Large intestine (tissue), 3 donors: ENCODE measurements around the gene SPOUT1. TPM values are rescaled to one million over a fixed set of nuclear protein-coding genes. Genes with fewer than 3 reads are reported as not detected.
"Not testable (repeated sequence)": the region's sequence is repeated elsewhere in the genome, so short reads cannot be mapped to it uniquely, and the experiment has no call there.

Experiments
- DNase-seq, 2 donors: peaks; one replicate each; pipeline versions ENCODE4 v3.0.0 to v3.0.0-alpha.2; 2013
- H3K27ac ChIP-seq: one replicate; pipeline ENCODE4 v1.5.1; 2013; ENCODE audit warnings: low read length
- H3K27me3 ChIP-seq: 2 replicates; pipeline ENCODE4 v1.6.1; 2013; ENCODE audit warnings: low read length; ENCODE audit not compliant: control insufficient read depth, insufficient read depth
- H3K36me3 ChIP-seq: 2 replicates; pipeline ENCODE4 v1.6.1; 2013; ENCODE audit warnings: low read length; ENCODE audit not compliant: control insufficient read depth, insufficient read depth
- H3K4me1 ChIP-seq: one replicate; pipeline ENCODE4 v1.6.1; 2013; ENCODE audit warnings: low read length; ENCODE audit not compliant: control insufficient read depth, insufficient read depth
- H3K4me3 ChIP-seq: one replicate; pipeline ENCODE4 v1.5.1; 2013; ENCODE audit warnings: low read length
- H3K9me3 ChIP-seq: one replicate; pipeline ENCODE4 v1.6.1; 2013; ENCODE audit warnings: mild to moderate bottlenecking, low read depth, low read length, moderate library complexity; ENCODE audit not compliant: control insufficient read depth
- WGBS: methylation state at CpG from one replicate; pipeline ENCODE4 v1.1.5; 2013; ENCODE audit warnings: low lambda C conversion rate; ENCODE audit not compliant: insufficient coverage; 5-methylcytosine and 5-hydroxymethylcytosine counted together
- polyA plus RNA-seq: library from polyadenylated mRNA; unstranded; fragments of 120-200 nt; gene quantifications from one replicate; pipeline ENCODE4 v1.2.1, GENCODE V29; 2013

The SPOUT1 gene
- polyA plus RNA-seq, 1 donor: 36.2 TPM

DNA sequence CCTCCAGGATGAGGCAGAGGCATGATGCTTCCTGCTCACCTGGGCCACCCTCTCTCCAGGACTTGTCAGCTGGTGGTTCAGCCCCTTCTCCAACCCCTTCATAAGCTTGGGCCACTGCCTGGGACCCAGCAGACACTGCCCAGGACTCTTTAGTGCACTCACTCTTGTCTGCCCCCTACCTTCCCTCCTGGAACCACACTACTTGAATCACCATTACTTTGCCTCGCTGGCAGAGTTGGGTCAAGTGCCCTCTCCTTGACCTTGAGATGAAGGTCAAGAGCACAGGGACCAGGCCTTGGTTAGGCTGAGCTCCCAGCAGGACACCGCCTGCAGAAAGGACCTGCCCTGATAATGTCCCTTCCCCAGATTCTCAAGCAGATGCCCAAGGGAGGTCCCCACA, 19.8 kb downstream of the SPOUT1 start:
- H3K4me1 ChIP-seq: no peaks in the 10 kb centered on the region
- no peaks in the 10 kb centered on the region for H3K27me3 ChIP-seq
- H3K36me3 ChIP-seq: peaks cover 39% of the 10 kb centered on the region
- no peak for DNase-seq
- H3K4me3 ChIP-seq: no peak overlapping the region
- H3K9me3 ChIP-seq: no peaks in the 10 kb centered on the region
- H3K27ac ChIP-seq: no peak overlapping the region
- no CpG with 5 or more reads among the region's 2 CpGs for WGBS

DNA sequence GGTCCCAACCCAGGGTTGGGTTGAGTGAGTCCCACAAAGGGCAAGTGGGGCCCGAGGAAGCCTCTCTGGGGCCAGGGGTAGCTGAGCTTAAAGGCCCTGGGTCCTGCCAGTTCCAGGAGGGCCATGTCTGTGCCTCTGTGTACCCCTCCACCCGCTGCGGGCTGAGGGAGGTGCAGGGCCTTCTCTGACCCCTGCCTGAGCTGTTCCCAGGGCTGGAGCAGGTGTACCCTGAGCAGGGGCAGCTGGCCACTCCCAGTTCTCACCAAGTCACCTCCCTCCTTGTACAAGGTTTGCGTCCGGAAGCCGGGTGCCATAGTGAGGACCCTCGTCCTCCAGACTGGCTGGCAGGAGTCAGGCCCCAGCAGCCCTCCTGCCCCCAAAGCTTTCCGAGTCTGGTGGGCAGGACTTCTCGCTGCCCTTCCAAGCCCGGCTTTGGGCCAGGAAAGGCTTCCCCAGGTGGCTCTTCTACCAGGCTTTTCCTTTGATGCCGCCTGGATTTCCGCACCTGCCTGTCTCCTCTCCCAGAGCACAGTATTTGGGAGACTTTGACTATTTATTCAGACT, 20.5 kb downstream of the SPOUT1 start:
- no CpG with 5 or more reads among the region's 12 CpGs for WGBS
- Histone ChIP-seq H3K27me3 (no peaks in the 10 kb centered on the region), H3K9me3 (no peaks in the 10 kb centered on the region), H3K27ac (no peak overlapping the region), H3K4me3 (no peak overlapping the region), H3K4me1 (no peaks in the 10 kb centered on the region), H3K36me3 (peaks cover 41% of the 10 kb centered on the region)
- no peak for DNase-seq

DNA sequence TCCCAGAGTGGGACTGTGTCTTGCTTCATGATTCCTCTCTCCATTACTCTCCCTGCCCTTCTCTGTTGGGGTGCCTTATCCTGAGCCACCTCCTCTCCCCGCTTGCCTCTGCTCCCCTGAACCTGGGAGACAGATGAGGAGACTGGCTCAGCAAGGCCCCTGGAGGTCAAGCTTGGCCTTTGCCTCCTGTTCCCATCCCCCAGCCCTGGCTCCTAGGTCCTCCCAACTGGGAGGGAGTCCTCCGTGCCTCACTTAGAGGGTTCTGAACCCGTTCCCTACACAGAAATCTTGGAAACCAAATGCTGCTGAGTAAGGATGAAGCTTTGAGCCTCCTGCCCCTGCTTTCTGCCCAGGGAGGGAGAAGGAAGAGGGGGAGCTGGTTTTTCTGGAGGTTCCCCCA, 21.1 kb downstream of the SPOUT1 start:
- H3K4me1 ChIP-seq: no peaks in the 10 kb centered on the region
- H3K4me3 ChIP-seq: no peak overlapping the region
- peaks cover 47% of the 10 kb centered on the region for H3K36me3 ChIP-seq
- H3K27me3 ChIP-seq: no peaks in the 10 kb centered on the region
- no peaks in the 10 kb centered on the region for H3K9me3 ChIP-seq
- no peak for DNase-seq
- H3K27ac ChIP-seq: no peak overlapping the region
- no CpG with 5 or more reads among the region's 3 CpGs for WGBS

DNA sequence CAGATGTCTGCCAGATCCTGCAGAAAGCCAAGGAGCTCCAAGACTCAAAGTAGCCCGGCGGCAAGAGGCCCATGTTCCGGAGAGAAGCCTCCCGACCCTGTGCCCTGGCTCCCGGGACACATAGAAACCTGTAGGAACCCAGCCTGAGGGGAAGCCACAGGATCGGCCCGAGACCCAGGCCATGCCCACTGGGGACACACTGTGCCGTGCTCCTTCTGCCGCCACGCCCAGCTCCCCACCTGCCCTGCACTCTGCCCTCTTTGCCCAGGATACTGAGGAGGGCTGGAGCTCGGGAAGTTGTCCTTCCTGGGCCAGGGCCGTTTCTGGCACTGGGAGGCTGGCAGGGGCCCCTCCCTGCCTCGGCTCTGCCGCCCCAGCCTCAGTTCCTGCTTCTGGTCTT, 21.8 kb downstream of the SPOUT1 start:
- Histone ChIP-seq H3K36me3 (peaks cover 54% of the 10 kb centered on the region), H3K9me3 (no peaks in the 10 kb centered on the region)
- WGBS: no CpG with 5 or more reads among the region's 14 CpGs

GRCh38 chr9:128805661-128806060, 23.9 kb downstream of the SPOUT1 start:
- Histone ChIP-seq H3K9me3 (no peaks in the 10 kb centered on the region), H3K27ac (no peak overlapping the region), H3K4me3 (no peak overlapping the region), H3K36me3 (peaks cover 63% of the 10 kb centered on the region), H3K4me1 (no peaks in the 10 kb centered on the region), H3K27me3 (no peaks in the 10 kb centered on the region)
- WGBS: no CpG with 5 or more reads among the region's 14 CpGs
- no peak for DNase-seq

More for the DNA sequence above, 21.8 kb downstream of the SPOUT1 start:
- Histone ChIP-seq H3K4me1 (no peaks in the 10 kb centered on the region), H3K4me3 (no peak overlapping the region), H3K27ac (no peak overlapping the region), H3K27me3 (no peaks in the 10 kb centered on the region)
- DNase-seq: no peak

- H3K36me3 ChIP-seq: peaks cover 75% of the 10 kb centered on the region
Observed at GRCh38 chr9:128802482-128802881, 27.1 kb downstream of the SPOUT1 start.

DNA sequence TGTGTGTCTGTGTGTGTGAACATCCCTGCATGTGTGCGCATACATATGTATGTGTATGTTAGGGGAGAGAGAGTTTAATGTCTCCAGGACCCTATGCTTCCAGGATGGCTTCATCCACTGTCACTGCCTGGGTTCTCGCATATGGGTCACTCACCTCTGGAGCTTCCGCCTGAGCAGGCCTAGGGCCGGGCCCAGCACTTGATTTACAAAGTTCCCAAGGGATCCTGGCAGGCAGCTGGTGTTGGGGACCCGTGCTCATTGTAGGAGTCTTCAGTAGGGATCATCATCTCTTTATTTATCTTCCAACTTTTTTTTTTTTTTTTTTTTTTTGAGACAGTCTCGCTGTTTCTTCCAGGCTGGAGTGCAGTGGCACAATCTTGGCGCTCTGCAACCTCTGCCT, 29.5 kb downstream of the SPOUT1 start:
- Histone ChIP-seq H3K4me1 (no peaks in the 10 kb centered on the region), H3K27me3 (no peaks in the 10 kb centered on the region), H3K27ac (no peak overlapping the region), H3K4me3 (no peak overlapping the region), H3K9me3 (no peaks in the 10 kb centered on the region), H3K36me3 (peaks cover 66% of the 10 kb centered on the region)
- no CpG with 5 or more reads among the region's 7 CpGs for WGBS
- DNase-seq: no peak

More at GRCh38 chr9:128802482-128802881, 27.1 kb downstream of the SPOUT1 start:
- Histone ChIP-seq H3K9me3 (no peaks in the 10 kb centered on the region), H3K4me3 (no peak overlapping the region), H3K27me3 (no peaks in the 10 kb centered on the region), H3K4me1 (no peaks in the 10 kb centered on the region), H3K27ac (no peak overlapping the region)
- WGBS: 100% methylated on average over 1 of the region's 4 CpGs
- DNase-seq: no peak

DNA sequence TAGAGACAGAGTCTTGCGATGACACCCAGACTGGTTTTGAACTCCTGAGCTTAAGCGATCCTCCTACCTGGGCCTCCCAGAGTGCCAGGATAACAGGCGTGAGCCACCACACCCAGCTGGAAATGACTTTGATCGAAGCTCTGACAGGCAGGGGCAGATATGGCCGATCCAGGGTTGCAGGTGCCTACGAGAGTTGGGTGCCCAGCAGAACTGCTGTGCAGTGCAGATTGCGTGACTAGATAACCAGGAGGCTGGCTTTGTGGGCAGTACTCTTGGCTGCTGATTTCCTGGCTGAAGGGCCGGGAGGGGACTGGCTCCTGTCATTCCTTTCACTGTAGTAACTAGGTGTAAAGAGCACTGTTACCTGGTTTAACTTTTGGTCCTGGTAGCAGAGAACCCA, 30.7 kb downstream of the SPOUT1 start:
- H3K4me1 ChIP-seq: no peaks in the 10 kb centered on the region
- no peak overlapping the region for H3K27ac ChIP-seq
- H3K36me3 ChIP-seq: peaks cover 65% of the 10 kb centered on the region
- H3K4me3 ChIP-seq: no peak overlapping the region
- no peaks in the 10 kb centered on the region for H3K9me3 ChIP-seq
- no CpG with 5 or more reads among the region's 8 CpGs for WGBS
- no peaks in the 10 kb centered on the region for H3K27me3 ChIP-seq
- no peak for DNase-seq

DNA sequence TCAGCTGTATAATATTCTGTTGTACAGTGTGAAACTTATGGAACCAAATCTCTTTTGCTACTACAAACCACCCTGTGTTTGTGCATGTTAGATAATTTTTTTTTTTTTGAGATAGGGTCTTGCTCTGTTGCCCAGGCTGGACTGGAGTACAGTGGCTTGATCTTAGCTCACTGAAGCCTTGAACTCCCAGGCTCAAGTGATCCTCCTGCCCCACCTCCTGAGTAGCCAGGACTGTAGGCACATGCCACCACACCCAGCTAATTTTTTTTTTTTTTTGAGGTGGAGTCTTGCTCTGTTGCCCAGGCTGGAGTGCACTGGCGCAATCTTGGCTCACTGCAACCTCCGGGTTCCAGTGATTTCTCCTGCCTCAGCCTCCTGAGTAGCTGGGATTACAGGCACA, 34.6 kb downstream of the SPOUT1 start:
- not testable (repeated sequence) for H3K9me3 ChIP-seq, H3K4me1 ChIP-seq, H3K4me3 ChIP-seq, H3K27me3 ChIP-seq, DNase-seq, H3K27ac ChIP-seq
- H3K36me3 ChIP-seq: peaks cover 74% of the 10 kb centered on the region
- WGBS: no CpG with 5 or more reads among the region's 2 CpGs

- no peak overlapping the region for H3K4me3 ChIP-seq
- H3K36me3 ChIP-seq: peaks cover 63% of the 10 kb centered on the region
- no peaks in the 10 kb centered on the region for H3K27me3 ChIP-seq
- no peaks in the 10 kb centered on the region for H3K9me3 ChIP-seq
- H3K27ac ChIP-seq: no peak overlapping the region
- DNase-seq: no peak
- no CpG with 5 or more reads among the region's 8 CpGs for WGBS
- H3K4me1 ChIP-seq: peaks cover 2% of the 10 kb centered on the region
Observed at GRCh38 chr9:128792978-128793686, 36.5 kb downstream of the SPOUT1 start.

- Histone ChIP-seq H3K27me3 (no peaks in the 10 kb centered on the region), H3K9me3 (no peaks in the 10 kb centered on the region), H3K27ac (no peak overlapping the region), H3K4me3 (no peak overlapping the region), H3K4me1 (peaks cover 2% of the 10 kb centered on the region), H3K36me3 (peaks cover 54% of the 10 kb centered on the region)
- no CpG with 5 or more reads among the region's 9 CpGs for WGBS
- no peak for DNase-seq
Observed at GRCh38 chr9:128792134-128792533, 37.5 kb downstream of the SPOUT1 start.
